H9 (cell line): ENCODE data around the gene HNRNPF. TPM values are rescaled to one million over a fixed set of nuclear protein-coding genes. Genes with fewer than 3 reads are reported as not detected.

Experiments used
- DNase-seq: peaks from one replicate; pipeline ENCODE4 v3.0.0-alpha.2; 2017
- H2AFZ ChIP-seq: one replicate; pipeline ENCODE4 v1.6.1; 2013; ENCODE audit warnings: mild to moderate bottlenecking, low read length, control low read depth, moderate library complexity
- H2AK5ac ChIP-seq: 2 replicates; pipeline ENCODE4 v1.6.1; 2013; ENCODE audit warnings: low read length, control low read depth, mixed read lengths; ENCODE audit not compliant: insufficient read length
- H2BK120ac ChIP-seq: one replicate; pipeline ENCODE4 v1.6.1; 2013; ENCODE audit warnings: low read depth, mild to moderate bottlenecking, low read length, control low read depth, inconsistent platforms; ENCODE audit not compliant: poor library complexity, severe bottlenecking
- H2BK12ac ChIP-seq: 2 replicates; pipeline ENCODE4 v1.6.1; 2013; ENCODE audit warnings: low read length, control low read depth, mixed read lengths, low read depth; ENCODE audit not compliant: insufficient read length
- H2BK15ac ChIP-seq: 2 replicates; pipeline ENCODE4 v1.6.1; 2013; ENCODE audit warnings: low read depth, low read length, control low read depth
- H2BK20ac ChIP-seq: one replicate; pipeline ENCODE4 v1.6.1; 2013; ENCODE audit warnings: low read depth, mild to moderate bottlenecking, low read length, control low read depth, inconsistent platforms; ENCODE audit not compliant: poor library complexity, severe bottlenecking
- H2BK5ac ChIP-seq: 2 replicates; pipeline ENCODE4 v1.6.1; 2013; ENCODE audit warnings: low read length, control low read depth, mixed read lengths; ENCODE audit not compliant: insufficient read length
- H3K14ac ChIP-seq: 2 replicates; pipeline ENCODE4 v1.6.1; 2013; ENCODE audit warnings: low read length, control low read depth; ENCODE audit not compliant: insufficient read depth
- H3K18ac ChIP-seq: 2 replicates; pipeline ENCODE4 v1.6.1; 2013; ENCODE audit warnings: low read depth, mild to moderate bottlenecking, mixed read lengths, low read length, control low read depth; ENCODE audit not compliant: insufficient read length
- H3K23ac ChIP-seq: 2 replicates; pipeline ENCODE4 v1.6.1; 2013; ENCODE audit warnings: low read length, control low read depth, mixed read lengths, low read depth; ENCODE audit not compliant: insufficient read length
- H3K23me2 ChIP-seq: 2 replicates; pipeline ENCODE4 v1.6.1; 2013; ENCODE audit warnings: low read depth, mild to moderate bottlenecking, mixed read lengths, low read length, control low read depth; ENCODE audit not compliant: insufficient read length, poor library complexity, severe bottlenecking
- H3K27ac ChIP-seq: 2 replicates; pipeline ENCODE4 v1.5.1; 2013; ENCODE audit warnings: low read length, control low read depth, mixed read lengths, low read depth; ENCODE audit not compliant: insufficient read length
- H3K27me3 ChIP-seq: 2 replicates; pipeline ENCODE4 v1.6.1; 2013; ENCODE audit warnings: low read length, control low read depth, inconsistent platforms; ENCODE audit not compliant: insufficient read depth
- H3K4ac ChIP-seq: 2 replicates; pipeline ENCODE4 v1.6.1; 2013; ENCODE audit warnings: low read depth, mild to moderate bottlenecking, control low read depth, inconsistent platforms, low read length, moderate library complexity
- H3K4me1 ChIP-seq: 2 replicates; pipeline ENCODE4 v1.6.1; 2013; ENCODE audit warnings: low read length, control low read depth, inconsistent platforms; ENCODE audit not compliant: insufficient read depth
- H3K4me2 ChIP-seq: 2 replicates; pipeline ENCODE4 v1.6.1; 2013; ENCODE audit warnings: low read length, control low read depth, mixed read lengths; ENCODE audit not compliant: insufficient read length, insufficient read depth
- H3K56ac ChIP-seq: 2 replicates; pipeline ENCODE4 v1.6.1; 2013; ENCODE audit warnings: low read depth, mild to moderate bottlenecking, mixed read lengths, low read length, control low read depth; ENCODE audit not compliant: insufficient read length
- H3K79me1 ChIP-seq: 2 replicates; pipeline ENCODE4 v1.6.1; 2013; ENCODE audit warnings: low read depth, mild to moderate bottlenecking, moderate library complexity, low read length, control low read depth, inconsistent platforms; ENCODE audit not compliant: insufficient read depth, poor library complexity, severe bottlenecking
- H3K79me2 ChIP-seq: 2 replicates; pipeline ENCODE4 v1.6.1; 2013; ENCODE audit warnings: low read length, control low read depth, inconsistent platforms; ENCODE audit not compliant: insufficient read depth
- H3K9ac ChIP-seq: 2 replicates; pipeline ENCODE4 v1.6.1; 2013; ENCODE audit warnings: low read length, control low read depth, mixed read lengths; ENCODE audit not compliant: insufficient read length; ENCODE audit errors: extremely low read depth
- H3K9me3 ChIP-seq: one replicate; pipeline ENCODE4 v1.6.1; 2013; ENCODE audit warnings: low read depth, low read length, inconsistent platforms; ENCODE audit not compliant: control insufficient read depth
- H3T11ph ChIP-seq: one replicate; pipeline ENCODE4 v1.6.1; 2013; ENCODE audit warnings: mild to moderate bottlenecking, low read length, control low read depth, inconsistent platforms
- H4K20me1 ChIP-seq: one replicate; pipeline ENCODE4 v1.6.1; 2013; ENCODE audit not compliant: control insufficient read depth, insufficient read length, insufficient read depth
- H4K5ac ChIP-seq: 2 replicates; pipeline ENCODE4 v1.6.1; 2013; ENCODE audit warnings: low read depth, mild to moderate bottlenecking, mixed read lengths, low read length, control low read depth; ENCODE audit not compliant: insufficient read length
- H4K8ac ChIP-seq: replicated peaks from 2 replicates; pipeline ENCODE4 v1.6.1; 2013; ENCODE audit warnings: low read length, control low read depth, mixed read lengths, low read depth; ENCODE audit not compliant: insufficient read length
- H4K91ac ChIP-seq: 2 replicates; pipeline ENCODE4 v1.6.1; 2013; ENCODE audit warnings: low read depth, mild to moderate bottlenecking, moderate library complexity, mixed read lengths, low read length, control low read depth; ENCODE audit not compliant: insufficient read length
- H3K27ac Mint-ChIP-seq, 3 experiments: 2 replicates in 2 of 3; 3 replicates in 1 of 3; pipeline ENCODE4 v1.8.0; 2020 to 2021; ENCODE audit warnings: mixed read lengths in 3 of 3, mild to moderate bottlenecking in 1 of 3, moderate library complexity in 1 of 3
- H3K27me3 Mint-ChIP-seq: 2 replicates; pipeline ENCODE4 v1.8.0; 2021; ENCODE audit warnings: low read depth, mild to moderate bottlenecking, moderate library complexity, mixed read lengths
- H3K36me3 Mint-ChIP-seq, 3 experiments: 2 replicates in 2 of 3; 3 replicates in 1 of 3; pipeline ENCODE4 v1.8.0; 2020 to 2021; ENCODE audit warnings: low read depth in 3 of 3, mixed read lengths in 3 of 3; ENCODE audit not compliant: insufficient read depth in 1 of 3
- H3K4me1 Mint-ChIP-seq, 2 experiments: 2 replicates each; pipeline ENCODE4 v1.8.0; 2020; ENCODE audit warnings: mixed read lengths in 2 of 2
- H3K4me3 Mint-ChIP-seq, 2 experiments: 2 replicates in 1 of 2; 3 replicates in 1 of 2; pipeline ENCODE4 v1.8.0; 2020 to 2021; ENCODE audit warnings: mild to moderate bottlenecking in 2 of 2, mixed read lengths in 2 of 2, moderate library complexity in 1 of 2
- H3K9me3 Mint-ChIP-seq, 2 experiments: 2 replicates in 1 of 2; 3 replicates in 1 of 2; pipeline ENCODE4 v1.8.0; 2020; ENCODE audit warnings: mild to moderate bottlenecking in 2 of 2, mixed read lengths in 2 of 2, moderate library complexity in 1 of 2
- CTCF ChIP-seq: fragments of 200-600 bp; sonication (generic); conservative IDR thresholded peaks from 3 replicates; pipeline ENCODE4 v1.8.0; 2021; ENCODE audit warnings: antibody characterized with exemption, mild to moderate bottlenecking
- WGBS: extraction: QIAGEN DNeasy Blood & Tissue Kit; methylation state at CpG from one replicate; pipeline ENCODE4 v1.1.7; 2013; ENCODE audit warnings: missing lambda C conversion rate, low lambda C conversion rate, mixed read lengths; ENCODE audit not compliant: insufficient read length; ENCODE audit errors: extremely low coverage; 5-methylcytosine and 5-hydroxymethylcytosine counted together
- total RNA-seq: library from RNA; stranded (reverse); gene quantifications from 2 replicates; pipeline ENCODE4 v1.2.1, GENCODE V29; 2021

Gene HNRNPF
- total RNA-seq, 1 experiment from 2014 or later, result 411 TPM

- H3K9me3 Mint-ChIP-seq, result no peaks in the 10 kb centered on the region
- Histone ChIP-seq H3K27me3 (no peaks in the 10 kb centered on the region), H4K91ac (no peak overlapping the region), H2BK120ac (no peak overlapping the region), H2BK12ac (no peak overlapping the region), H3K4me1 (peaks cover 2% of the 10 kb centered on the region; the same call in 1 of the 2 replicates), H3K27ac (no peak overlapping the region), H3K4ac (no peak overlapping the region), H3K9ac (no peak overlapping the region), H3K23ac (no peak overlapping the region), H3K4me2 (no peak overlapping the region), H4K20me1 (no peaks in the 10 kb centered on the region), H3K18ac (no peak overlapping the region), H4K8ac (no peak overlapping the region), H3K56ac (no peak overlapping the region), H2BK5ac (no peak overlapping the region), H3K79me2 (no peaks in the 10 kb centered on the region), H3K14ac (no peak overlapping the region), H2AFZ (no peak overlapping the region), H3K9me3 (no peaks in the 10 kb centered on the region), H2BK20ac (no peak overlapping the region), H3K23me2 (no peaks in the 10 kb centered on the region), H2AK5ac (no peak overlapping the region), H4K5ac (no peak overlapping the region), H3T11ph (no peak overlapping the region), H2BK15ac (no peak overlapping the region), H3K79me1 (no peaks in the 10 kb centered on the region)
- no peaks in the 10 kb centered on the region for H3K27me3 Mint-ChIP-seq
- no peak for DNase-seq
- no peaks in the 10 kb centered on the region for H3K36me3 Mint-ChIP-seq
- H3K4me1 Mint-ChIP-seq, result peaks cover 27 to 41% of the 10 kb centered on the region in 2 experiments
- no peak for TF ChIP-seq CTCF
- no peak overlapping the region for H3K4me3 Mint-ChIP-seq
- no CpG with 5 or more reads among the region's 2 CpGs for whole genome bisulfite sequencing
- peak overlapping the region in 2 of 3 experiments; percentile 3 to 80; a peak in 2 of 7 replicates for H3K27ac Mint-ChIP-seq
These were observed 54.7 kb downstream of the HNRNPF start for GRCh38 chr10:43354330-43354635.
